LHCN-M2 (cell line): ENCODE results near the gene ATF6. TPM values are rescaled to one million over a fixed set of nuclear protein-coding genes. Genes with fewer than 3 reads are reported as not detected.
"Not testable (repeated sequence)": the region's sequence is repeated elsewhere in the genome, so short reads cannot be mapped to it uniquely, and the experiment has no call there.

ENCODE experiments used
- DNase-seq: peaks from one replicate; pipeline ENCODE4 v3.0.0-alpha.2; 2012; ENCODE audit warnings: low read depth
- polyA plus RNA-seq: library from polyadenylated mRNA; unstranded; fragments of >200 nt; gene quantifications from one replicate; pipeline ENCODE4 v1.2.1, GENCODE V29; 2012; ENCODE audit warnings: missing spikeins
- total RNA-seq: library from RNA; depleted of rRNA; stranded (reverse); fragments of >200 nt; gene quantifications from 2 replicates; pipeline ENCODE4 v1.2.3, GENCODE V29; 2014; rRNA removed

Gene ATF6, protein sequence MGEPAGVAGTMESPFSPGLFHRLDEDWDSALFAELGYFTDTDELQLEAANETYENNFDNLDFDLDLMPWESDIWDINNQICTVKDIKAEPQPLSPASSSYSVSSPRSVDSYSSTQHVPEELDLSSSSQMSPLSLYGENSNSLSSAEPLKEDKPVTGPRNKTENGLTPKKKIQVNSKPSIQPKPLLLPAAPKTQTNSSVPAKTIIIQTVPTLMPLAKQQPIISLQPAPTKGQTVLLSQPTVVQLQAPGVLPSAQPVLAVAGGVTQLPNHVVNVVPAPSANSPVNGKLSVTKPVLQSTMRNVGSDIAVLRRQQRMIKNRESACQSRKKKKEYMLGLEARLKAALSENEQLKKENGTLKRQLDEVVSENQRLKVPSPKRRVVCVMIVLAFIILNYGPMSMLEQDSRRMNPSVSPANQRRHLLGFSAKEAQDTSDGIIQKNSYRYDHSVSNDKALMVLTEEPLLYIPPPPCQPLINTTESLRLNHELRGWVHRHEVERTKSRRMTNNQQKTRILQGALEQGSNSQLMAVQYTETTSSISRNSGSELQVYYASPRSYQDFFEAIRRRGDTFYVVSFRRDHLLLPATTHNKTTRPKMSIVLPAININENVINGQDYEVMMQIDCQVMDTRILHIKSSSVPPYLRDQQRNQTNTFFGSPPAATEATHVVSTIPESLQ
- 19.0 and 23.5 TPM in 2 replicates for total RNA-seq
- polyA plus RNA-seq, result 8.9 TPM

DNA sequence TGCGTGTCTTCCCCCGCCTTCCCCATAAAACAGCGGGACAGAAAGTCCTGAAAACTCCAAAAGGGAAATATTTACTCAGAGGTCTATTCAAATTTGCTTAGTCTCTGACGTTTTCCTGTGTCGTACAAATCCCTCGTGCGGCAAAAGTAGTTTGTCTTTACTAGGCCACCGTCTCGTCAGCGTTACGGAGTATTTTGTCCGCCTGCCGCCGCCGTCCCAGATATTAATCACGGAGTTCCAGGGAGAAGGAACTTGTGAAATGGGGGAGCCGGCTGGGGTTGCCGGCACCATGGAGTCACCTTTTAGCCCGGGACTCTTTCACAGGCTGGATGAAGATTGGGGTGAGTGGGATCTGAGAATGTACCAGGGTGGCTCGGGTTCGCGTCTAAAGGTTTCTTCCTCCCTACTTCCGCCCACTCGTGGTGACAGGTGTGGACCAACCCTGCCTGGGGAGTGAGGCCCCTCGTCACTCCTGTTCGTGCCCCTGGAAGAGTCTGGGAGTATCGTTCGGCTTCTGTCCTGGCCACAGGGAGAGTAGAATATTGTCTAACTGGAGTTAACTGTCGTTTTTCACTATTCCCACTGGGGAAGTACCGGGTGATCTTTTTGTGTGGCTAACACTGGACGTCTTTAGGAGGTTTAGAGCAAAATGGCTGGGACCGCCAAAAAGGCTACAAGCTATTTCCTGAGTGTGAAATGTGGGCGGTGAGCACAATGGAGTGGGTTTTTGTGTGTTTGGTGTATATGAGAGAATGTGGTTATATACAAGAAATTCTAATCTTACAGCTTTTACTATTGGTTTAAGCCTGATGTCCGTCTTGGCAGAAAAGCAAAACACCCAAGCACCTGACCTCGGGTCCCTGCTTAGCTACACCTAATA, at the start of gene ATF6:
ATF6 (plus strand) TSS at position 219 of the 880 bp plus-strand sequence; CDS start at position 260, 41 bp downstream.
- DNase-seq, result peak; percentile 93

DNA sequence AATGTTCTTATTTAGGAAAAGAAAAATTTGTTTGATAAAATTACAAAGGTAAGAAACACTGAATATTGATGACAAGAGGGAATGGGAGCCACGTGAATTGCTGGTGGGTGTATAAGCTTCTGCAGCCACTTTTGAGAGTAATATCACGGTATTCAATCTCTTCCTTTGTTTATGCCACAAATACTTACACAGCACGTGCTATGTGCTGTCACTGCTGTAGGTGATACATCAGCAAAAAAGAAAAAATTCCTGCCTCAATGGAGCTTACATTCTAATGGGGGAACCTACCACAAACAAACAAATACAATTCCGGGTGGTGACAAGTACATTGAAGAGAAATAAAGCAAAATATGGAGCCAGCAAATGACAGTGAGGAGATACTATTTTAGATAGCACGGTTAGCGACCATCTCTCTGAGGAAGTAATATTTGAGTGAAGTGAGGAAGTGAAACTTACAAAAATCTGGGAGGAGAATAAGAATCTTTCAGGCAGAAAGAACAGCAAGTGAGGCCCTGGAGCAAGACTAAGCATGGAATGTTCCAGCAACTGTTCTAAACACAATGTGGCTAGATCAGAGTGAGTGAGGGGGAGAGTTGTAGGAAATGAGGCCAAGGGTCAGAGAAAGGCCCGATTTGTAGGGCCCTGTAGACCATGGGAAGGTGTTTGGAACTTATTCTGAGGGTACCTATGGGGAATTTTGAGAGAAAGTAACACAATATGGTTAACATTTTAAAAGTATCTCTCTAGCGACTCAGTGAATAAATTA, 47.4 kb upstream of the ATF6 start:
- DNase-seq, result no peak

DNA sequence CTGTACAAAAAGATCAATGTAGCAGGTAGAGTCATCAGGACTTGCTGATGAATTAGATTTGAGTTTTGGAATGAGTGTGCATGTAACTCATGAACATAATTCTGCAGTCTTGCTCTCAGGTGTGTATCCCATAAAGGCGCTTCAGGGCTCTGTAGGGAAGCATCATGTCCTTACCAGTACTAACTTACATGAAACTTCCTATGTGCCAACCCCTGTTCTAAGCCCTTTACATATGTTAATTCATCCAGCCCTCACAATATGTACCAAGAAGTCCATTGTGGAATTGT, 46.9 kb upstream of the ATF6 start:
- no peak for DNase-seq

DNA sequence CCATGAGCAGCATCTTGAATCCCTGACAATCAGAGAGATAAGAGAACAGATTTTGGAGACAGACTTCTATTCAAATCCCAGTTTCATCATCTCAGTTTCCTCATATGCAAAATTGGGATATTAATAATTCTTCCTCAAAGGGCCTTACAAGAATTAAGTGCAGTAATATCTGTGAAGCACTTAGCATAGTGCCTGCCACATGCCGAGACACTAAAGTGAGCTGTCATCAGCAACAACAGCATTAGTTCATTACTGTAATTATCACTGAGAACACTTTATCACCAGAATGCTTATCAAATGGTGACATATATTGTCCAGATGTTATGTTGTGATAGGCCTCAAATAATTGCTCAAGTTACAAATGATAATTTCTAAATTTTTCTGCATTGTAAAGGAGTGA, 45.7 kb upstream of the ATF6 start:
- no peak for DNase-seq

DNA sequence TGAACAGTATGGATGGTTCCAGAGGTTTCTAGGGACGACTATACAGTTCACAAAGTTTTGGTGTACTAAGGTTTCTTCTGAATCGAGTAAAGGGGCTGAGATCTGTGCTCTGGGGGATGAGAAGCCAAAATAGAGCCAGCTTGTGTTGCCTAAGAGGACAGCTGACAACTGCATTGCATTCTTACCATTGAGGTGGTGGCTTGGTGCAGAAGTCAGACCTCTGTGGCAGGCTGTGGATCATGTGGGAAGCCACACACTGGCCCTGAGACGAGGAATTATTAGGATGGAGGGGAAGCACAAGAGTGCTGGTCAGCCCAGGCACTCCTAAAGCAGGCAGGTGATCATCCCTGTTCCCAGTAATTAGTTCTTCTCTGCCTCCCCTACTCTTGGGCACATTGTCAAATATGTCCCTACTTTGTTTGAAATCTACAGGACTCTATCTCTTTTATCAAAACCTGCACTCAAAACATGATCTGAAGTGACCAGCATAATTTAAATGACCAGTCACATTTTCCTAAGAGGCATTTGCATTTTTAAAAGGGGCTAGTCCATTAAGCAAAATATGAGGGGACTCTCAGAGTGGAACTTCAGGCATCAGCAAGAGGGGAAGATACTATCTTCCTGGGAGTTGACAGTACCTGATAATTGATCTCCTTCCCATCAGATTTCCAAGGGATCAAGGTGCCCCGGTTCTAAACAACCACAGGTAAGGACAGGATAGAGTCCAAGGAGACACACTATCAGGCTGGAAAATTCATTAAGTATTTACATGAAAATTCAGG, 45.0 kb upstream of the ATF6 start, which contains the start of gene FCRLB:
FCRLB (plus strand) TSS at position 589 of the 782 bp plus-strand sequence. CDS start 1,129 bp downstream, outside the sequence.
- DNase-seq, result no peak

DNA sequence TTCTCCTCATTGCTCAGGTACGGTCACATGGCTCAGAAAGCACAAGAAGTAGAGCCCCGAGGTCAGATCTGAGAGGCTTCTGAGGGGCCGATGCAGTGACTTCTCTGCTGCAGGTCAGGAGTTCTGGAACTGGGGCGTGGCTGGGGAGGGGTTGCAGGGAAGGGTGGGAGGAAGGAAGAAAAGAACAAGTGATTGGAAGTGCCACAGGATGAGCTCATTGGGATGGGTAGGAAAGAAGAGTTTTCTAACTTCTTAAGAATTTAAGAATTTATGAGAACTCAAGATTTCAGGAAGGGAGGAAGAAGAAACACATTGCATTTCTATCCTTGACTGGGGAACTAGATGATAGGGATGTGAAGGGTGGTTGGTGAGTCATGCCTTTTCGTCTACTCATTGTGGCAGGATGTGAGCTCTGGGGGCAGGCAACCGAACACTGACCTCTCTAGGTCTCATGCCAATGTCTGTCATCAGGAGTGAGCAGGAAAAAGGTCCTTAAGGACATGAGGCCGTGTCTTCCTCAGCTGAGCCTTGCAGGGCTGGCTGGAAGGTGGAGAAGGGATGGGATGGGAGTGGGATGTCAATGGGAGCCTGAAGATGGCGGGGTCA, 44.3 kb upstream of the ATF6 start:
- DNase-seq, result peak; percentile 85

DNA sequence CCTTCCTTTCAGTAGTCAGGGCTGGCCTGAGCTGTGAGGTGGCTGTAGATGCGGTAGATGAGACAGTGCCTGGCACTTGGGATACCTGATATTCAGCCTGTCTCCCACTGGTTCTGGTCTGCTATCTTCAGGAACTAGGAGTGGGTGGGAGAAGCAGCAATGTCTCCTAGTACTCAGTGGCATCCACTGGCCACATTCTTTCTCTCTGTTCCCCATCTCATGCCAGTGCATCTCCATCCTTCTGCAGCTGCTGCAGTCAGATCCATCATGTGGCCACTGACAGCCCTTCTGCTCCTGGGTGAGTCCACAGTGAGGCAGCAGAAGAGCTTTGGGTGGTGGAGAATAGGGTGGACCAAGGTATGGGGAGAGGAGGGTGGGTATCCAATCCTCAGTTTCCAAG, 43.7 kb upstream of the ATF6 start:
- DNase-seq, result no peak

DNA sequence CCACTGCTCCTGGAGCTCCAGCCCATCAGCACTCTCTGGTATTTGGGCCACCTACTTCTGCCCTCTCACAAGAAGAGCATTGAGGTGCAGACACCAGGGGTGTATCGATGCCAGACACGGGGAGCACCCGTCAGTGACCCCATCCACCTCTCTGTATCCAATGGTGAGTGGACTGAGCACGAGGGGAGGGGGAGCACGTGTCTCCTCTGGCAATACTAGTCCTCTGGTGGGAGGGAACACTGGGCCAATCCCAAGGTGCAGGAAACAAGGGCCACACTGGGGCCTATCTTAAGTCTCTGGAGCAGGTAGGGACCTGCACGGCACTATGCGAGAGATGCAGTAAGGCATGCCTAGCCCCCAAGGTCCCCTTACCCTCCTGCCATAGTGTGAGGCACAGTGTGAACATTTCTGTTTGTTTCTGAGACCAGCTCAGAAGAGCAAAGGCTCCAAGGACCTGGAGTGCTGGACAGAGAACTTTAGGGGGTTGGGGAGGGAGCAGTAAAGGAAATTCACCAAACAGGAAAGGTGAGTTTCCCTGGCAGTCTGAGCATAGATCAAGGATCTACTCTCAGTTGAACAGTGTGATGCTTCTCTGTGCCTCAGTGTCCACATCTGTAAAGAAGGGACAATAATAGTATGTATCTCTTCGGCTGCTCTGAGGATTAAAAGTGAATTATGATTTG, 42.5 kb upstream of the ATF6 start:
- no peak for DNase-seq

DNA sequence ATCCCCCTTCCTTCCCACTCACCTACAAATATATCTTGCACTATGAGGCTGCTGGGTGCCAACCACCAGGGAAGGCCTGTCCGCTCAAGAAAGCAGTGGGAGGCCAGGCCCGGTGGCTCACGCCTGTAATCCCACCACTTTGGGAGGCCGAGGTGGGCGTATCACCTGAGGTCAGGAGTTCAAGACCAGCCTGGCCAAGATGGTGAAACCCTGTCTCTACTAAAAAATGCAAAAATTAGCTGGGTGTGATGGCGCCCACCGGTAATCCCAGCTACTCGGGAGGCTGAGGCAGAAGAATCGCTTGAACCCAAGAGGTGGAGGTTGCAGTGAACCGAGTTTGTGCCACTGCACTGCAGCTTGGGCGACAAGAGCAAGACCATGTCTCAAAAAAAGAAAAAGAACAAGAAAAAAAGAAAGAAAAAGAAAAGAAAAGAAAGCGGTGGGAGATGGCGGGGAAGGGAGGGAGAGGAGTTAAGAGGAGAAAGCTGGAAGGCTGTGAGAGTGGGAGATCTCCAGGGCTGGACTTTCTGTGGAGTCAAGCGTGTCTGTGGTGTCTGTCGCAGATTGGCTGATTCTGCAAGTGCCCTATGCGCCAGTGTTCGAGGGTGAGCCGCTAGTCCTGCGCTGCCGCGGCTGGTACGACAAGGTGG, 40.7 kb upstream of the ATF6 start:
- not testable (repeated sequence) for DNase-seq

DNA sequence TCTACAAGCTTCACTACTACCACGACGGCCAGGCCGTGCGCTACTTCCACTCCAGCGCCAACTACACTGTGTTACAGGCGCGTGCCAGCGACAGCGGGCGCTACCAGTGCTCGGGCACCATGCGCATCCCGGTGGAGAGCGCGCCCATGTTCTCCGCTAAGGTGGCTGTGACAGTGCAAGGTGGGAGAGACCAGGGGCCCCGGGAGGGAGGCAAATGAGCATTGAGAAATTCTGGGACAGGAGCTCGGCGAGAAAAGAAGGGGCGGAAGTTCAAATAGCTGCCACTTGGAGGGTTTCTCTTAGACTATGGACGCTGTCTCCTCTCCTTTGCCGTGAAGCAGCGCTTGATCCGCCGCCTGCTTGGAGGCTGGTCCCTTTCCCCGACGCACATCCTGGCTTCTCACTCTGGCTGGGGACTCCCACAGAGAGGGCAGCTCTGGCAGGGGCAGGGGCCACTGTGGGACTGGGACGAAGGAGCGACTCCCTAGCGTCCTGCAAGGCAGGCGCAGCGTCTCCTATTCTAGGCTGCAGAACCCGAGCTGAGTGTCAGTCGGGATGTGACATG, 40.1 kb upstream of the ATF6 start:
- peak; percentile 36 for DNase-seq

DNA sequence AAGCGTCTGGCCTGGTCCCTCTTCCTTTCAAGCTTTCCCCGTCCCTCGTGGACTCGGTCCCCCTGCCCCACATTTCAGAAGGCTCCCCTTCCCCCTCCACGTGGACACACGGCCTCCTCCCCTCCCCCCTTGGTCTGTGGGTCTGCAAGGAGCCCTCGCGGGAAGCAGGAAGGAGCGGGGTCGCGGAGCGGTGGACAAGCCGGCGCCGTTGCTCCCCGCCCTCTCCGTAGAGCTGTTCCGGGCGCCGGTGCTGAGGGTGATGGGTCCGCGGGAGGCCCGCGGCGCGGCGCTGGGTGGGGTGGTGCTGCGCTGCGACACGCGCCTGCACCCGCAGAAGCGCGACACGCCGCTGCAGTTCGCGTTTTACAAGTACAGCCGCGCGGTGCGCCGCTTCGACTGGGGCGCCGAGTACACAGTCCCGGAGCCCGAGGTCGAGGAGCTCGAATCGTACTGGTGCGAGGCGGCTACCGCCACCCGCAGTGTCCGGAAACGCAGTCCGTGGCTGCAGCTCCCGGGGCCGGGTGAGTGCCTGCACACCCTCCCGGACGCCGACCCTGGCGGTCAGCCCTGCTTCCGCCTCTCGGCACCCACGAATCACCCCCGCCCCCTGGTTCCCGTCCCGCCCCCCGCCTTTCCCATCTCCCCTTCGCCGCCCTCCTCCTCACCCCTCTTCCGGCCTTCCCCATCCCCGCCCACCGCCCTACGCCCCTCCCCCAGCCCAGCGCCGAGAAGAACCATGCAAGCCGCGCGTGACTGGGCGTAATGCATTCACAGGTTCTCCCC, 39.5 kb upstream of the ATF6 start:
- DNase-seq, result peak; percentile 80

DNA sequence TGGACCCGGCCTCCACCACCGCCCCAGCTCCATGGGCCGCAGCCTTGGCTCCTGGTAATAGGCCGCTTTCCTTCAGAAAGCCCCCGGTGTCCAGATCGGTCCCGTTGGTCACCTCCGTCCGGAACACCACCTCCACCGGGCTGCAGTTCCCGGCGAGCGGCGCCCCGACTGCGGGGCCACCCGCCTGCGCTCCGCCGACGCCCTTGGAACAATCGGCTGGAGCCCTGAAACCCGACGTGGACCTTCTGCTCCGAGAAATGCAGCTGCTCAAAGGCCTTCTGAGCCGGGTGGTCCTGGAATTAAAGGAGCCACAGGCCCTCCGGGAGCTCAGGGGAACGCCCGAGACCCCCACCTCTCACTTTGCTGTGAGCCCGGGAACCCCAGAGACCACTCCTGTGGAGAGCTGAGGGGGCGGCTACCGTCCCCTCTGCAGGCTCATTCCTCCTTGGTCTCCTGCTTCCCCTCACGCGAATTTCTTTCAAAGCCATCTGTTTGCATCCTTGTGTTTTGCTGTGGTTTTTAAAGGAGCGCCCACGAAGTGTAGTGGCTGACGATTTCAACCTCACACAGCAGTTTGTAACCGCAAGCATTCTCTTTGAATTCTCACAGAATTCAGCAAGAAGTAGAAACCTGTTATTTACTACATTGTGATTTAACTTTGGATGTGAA, 38.7 kb upstream of the ATF6 start:
- DNase-seq, result peak; percentile 81

DNA sequence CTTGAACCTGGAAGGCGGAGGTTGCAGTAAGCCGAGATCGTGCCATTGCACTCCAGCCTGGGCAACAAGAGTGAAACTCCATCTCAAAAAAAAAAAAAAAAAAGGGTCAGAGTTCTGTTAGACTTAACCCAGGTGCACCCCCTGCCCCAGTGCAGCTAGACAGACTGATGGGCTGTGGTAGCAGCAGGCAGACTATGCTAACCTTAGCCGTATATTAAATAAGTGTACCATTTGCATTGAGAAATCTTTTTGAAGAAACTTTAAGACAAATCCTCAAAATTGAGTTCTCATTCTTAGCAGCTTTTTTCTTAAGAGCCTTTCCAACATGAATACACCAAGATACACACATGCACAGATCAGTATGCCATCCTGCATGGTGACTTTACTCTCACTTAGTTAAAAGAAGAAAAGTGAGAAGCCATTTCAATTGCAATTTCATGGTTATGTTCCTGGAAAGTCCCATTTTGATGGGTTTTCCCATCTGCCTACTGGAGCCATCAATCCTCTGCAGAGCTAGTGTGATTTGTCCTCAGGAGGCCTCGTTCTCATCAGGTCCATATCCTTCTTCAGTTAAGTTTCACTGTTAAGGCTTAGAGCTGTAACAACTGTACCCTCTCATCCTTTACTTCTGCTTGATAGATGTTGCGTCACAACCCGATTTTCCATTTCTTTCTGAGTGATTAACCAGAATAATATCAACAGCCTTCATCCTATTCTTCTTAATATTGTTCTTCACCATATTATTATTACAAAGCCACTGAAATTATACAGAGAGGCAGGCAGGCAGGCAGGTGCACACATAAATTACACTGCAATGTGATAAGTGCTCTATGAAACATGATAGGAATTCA, 37.5 kb upstream of the ATF6 start:
- DNase-seq, result no peak

DNA sequence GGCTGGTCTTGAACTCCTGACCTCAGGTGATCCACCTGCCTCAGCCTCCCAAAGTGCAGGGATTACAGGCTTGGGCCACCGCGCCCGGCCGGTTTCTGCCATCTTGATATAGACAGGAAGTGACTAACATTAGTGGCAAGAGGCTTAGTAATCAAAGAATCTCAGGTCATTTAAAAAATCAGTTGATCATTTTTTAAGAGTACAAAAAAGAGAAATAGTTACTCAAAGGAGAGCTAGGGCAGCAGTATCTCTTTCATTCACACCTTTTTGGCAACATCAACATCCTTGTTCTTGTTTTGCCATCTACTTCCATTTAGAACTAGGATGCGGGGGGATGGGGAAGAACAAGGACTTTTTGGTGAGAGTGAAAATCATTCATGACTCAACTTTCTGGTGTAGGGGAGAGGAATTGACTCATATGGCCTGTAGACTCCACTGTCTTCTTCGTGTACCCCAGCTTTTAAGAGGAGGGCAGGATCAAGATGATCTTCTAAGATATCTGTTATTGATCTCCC, 36.0 kb upstream of the ATF6 start:
- DNase-seq, result peak; percentile 60

DNA sequence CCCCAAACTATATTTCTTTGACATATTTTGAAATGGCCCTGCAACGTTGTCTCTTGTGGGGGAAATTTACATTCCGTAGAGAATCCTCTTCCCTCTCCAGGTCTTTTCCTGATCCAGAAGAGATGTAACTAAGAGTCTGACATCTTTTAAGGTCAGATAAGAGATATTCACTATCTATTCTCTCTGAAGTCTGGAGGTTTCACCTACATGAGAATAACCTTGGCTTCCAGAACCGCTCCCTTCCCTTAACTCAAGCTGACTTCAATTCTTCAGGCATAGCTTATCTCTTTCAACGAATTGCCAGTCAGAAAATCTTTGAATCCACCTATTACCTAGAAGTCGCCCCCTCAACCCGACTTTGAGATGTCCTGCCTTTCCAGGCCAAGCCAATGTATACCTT, 34.9 kb upstream of the ATF6 start:
- DNase-seq, result no peak
